ENCODE measurements around the gene C15orf40.
A peak's percentile ranks its signal among the peaks of the same experiment; 100 is the strongest.
"Not testable (repeated sequence)": the region's sequence is repeated elsewhere in the genome, so short reads cannot be mapped to it uniquely, and the experiment has no call there.

The C15orf40 gene
- total RNA-seq: 10.8 to 57.4 (median 23.3) reads per million in 9 experiments

- peak; percentile 84 for ATAC-seq (replicated peaks)
- peak; percentile 74 to 78 (median 76) for DNase-seq
- no peaks in the 10 kb centered on the region for H3K9me3 Mint-ChIP-seq
- H3K27me3 Mint-ChIP-seq: no peaks in the 10 kb centered on the region
- peak within 1 kb of the TSS; percentile 82 to 87 for H3K27ac Mint-ChIP-seq
- H3K4me3 Mint-ChIP-seq: peak within 1 kb of the TSS; percentile 87 to 98
- peaks cover 36 to 47% of the 10 kb centered on the region in 2 donors for H3K4me1 Mint-ChIP-seq (ENCODE audit: low read depth in 2 of 2)
- peaks cover 44% of the 10 kb centered on the region for H3K36me3 Mint-ChIP-seq (ENCODE audit: insufficient read depth)
Measured at GRCh38 chr15:83011271-83012075, at the start of gene C15orf40. Gene C15orf40, minus strand, starts transcription at chr15:83011639. Its CDS starts 32 bp downstream, at chr15:83011607.

GRCh38 chr15:83057696-83058376 lies 46.4 kb upstream of the C15orf40 start:
- Mint-ChIP-seq H3K27ac (peak overlapping the region; percentile 52 to 72), H3K27me3 (no peaks in the 10 kb centered on the region), H3K4me3 (peak overlapping the region in 1 of 2 donors; percentile 54), H3K36me3 (ENCODE audit: insufficient read depth) (peaks cover 46% of the 10 kb centered on the region), H3K9me3 (no peaks in the 10 kb centered on the region), H3K4me1 (ENCODE audit: low read depth in 2 of 2) (peaks cover 14 to 24% of the 10 kb centered on the region in 2 donors)
- ATAC-seq (replicated peaks): no peak
- no peak for DNase-seq

GRCh38 chr15:83057002-83057401 lies 45.6 kb upstream of the C15orf40 start:
- ATAC-seq (replicated peaks): no peak
- Mint-ChIP-seq H3K36me3 (ENCODE audit: insufficient read depth) (peaks cover 55% of the 10 kb centered on the region), H3K27ac (peak overlapping the region; percentile 57 to 59), H3K9me3 (no peaks in the 10 kb centered on the region), H3K4me3 (no peak overlapping the region), H3K27me3 (no peaks in the 10 kb centered on the region), H3K4me1 (ENCODE audit: low read depth in 2 of 2) (peaks cover 14 to 24% of the 10 kb centered on the region in 2 donors)
- no peak for DNase-seq

GRCh38 chr15:83053151-83053550 lies 41.7 kb upstream of the C15orf40 start:
- no peak for DNase-seq
- no peak for ATAC-seq (replicated peaks)
- H3K4me3 Mint-ChIP-seq: no peak overlapping the region
- H3K27me3 Mint-ChIP-seq: no peaks in the 10 kb centered on the region
- no peaks in the 10 kb centered on the region for H3K9me3 Mint-ChIP-seq
- no peak overlapping the region for H3K27ac Mint-ChIP-seq
- H3K4me1 Mint-ChIP-seq (ENCODE audit: low read depth in 2 of 2): peaks cover 18 to 23% of the 10 kb centered on the region in 2 donors
- H3K36me3 Mint-ChIP-seq (ENCODE audit: insufficient read depth): peaks cover 74% of the 10 kb centered on the region

- peaks cover 17 to 36% of the 10 kb centered on the region in 2 donors for H3K4me1 Mint-ChIP-seq (ENCODE audit: low read depth in 2 of 2)
- no peaks in the 10 kb centered on the region for H3K27me3 Mint-ChIP-seq
- H3K9me3 Mint-ChIP-seq: no peaks in the 10 kb centered on the region
- no peak for ATAC-seq (replicated peaks)
- H3K36me3 Mint-ChIP-seq (ENCODE audit: insufficient read depth): peaks cover 46% of the 10 kb centered on the region
- no peak overlapping the region for H3K4me3 Mint-ChIP-seq
- H3K27ac Mint-ChIP-seq: no peak overlapping the region
- DNase-seq: no peak
Measured at GRCh38 chr15:83046558-83047127, 35.2 kb upstream of the C15orf40 start.

GRCh38 chr15:83044156-83044555 lies 32.7 kb upstream of the C15orf40 start:
- Mint-ChIP-seq H3K27ac (no peak overlapping the region), H3K27me3 (no peaks in the 10 kb centered on the region), H3K36me3 (ENCODE audit: insufficient read depth) (peaks cover 59% of the 10 kb centered on the region), H3K4me1 (ENCODE audit: low read depth in 2 of 2) (peaks cover 18 to 43% of the 10 kb centered on the region in 2 donors), H3K9me3 (no peaks in the 10 kb centered on the region), H3K4me3 (no peak overlapping the region)
- ATAC-seq (replicated peaks) (no peak), DNase-seq (no peak)

- peaks cover 27 to 64% of the 10 kb centered on the region in 2 donors for H3K4me1 Mint-ChIP-seq (ENCODE audit: low read depth in 2 of 2)
- no peak for DNase-seq
- H3K27ac Mint-ChIP-seq: peak overlapping the region; percentile 65 to 81
- H3K4me3 Mint-ChIP-seq: peak overlapping the region in 1 of 2 donors; percentile 11
- ATAC-seq (replicated peaks): no peak
- no peaks in the 10 kb centered on the region for H3K27me3 Mint-ChIP-seq
- peaks cover 75% of the 10 kb centered on the region for H3K36me3 Mint-ChIP-seq (ENCODE audit: insufficient read depth)
- H3K9me3 Mint-ChIP-seq: no peaks in the 10 kb centered on the region
Measured at GRCh38 chr15:83039206-83039605, 27.8 kb upstream of the C15orf40 start.

GRCh38 chr15:83036253-83036652 lies 24.8 kb upstream of the C15orf40 start:
- ATAC-seq (replicated peaks): no peak
- H3K4me1 Mint-ChIP-seq (ENCODE audit: low read depth in 2 of 2): peaks cover 22 to 57% of the 10 kb centered on the region in 2 donors
- H3K27ac Mint-ChIP-seq: no peak overlapping the region
- H3K4me3 Mint-ChIP-seq: no peak overlapping the region
- peaks cover 73% of the 10 kb centered on the region for H3K36me3 Mint-ChIP-seq (ENCODE audit: insufficient read depth)
- DNase-seq: no peak
- H3K27me3 Mint-ChIP-seq: no peaks in the 10 kb centered on the region
- H3K9me3 Mint-ChIP-seq: no peaks in the 10 kb centered on the region

- H3K27ac Mint-ChIP-seq; H3K4me3 Mint-ChIP-seq; DNase-seq; H3K27me3 Mint-ChIP-seq; ATAC-seq (replicated peaks); H3K9me3 Mint-ChIP-seq: not testable (repeated sequence)
- H3K36me3 Mint-ChIP-seq (ENCODE audit: insufficient read depth): peaks cover 78% of the 10 kb centered on the region
- H3K4me1 Mint-ChIP-seq (ENCODE audit: low read depth in 2 of 2): peaks cover 5 to 22% of the 10 kb centered on the region in 2 donors
Measured at GRCh38 chr15:83031234-83031633, 19.8 kb upstream of the C15orf40 start.

GRCh38 chr15:83030021-83030420 lies 18.6 kb upstream of the C15orf40 start:
- no peak overlapping the region for H3K4me3 Mint-ChIP-seq

GRCh38 chr15:83018436-83018835 lies 7.0 kb upstream of the C15orf40 start:
- no peaks in the 10 kb centered on the region for H3K27me3 Mint-ChIP-seq
- H3K4me3 Mint-ChIP-seq: no peak overlapping the region
- peak overlapping the region in 1 of 2 donors; percentile 20 for H3K27ac Mint-ChIP-seq
- H3K36me3 Mint-ChIP-seq (ENCODE audit: insufficient read depth): peaks cover 52% of the 10 kb centered on the region
- DNase-seq (no peak), ATAC-seq (replicated peaks) (no peak)
- no peaks in the 10 kb centered on the region for H3K9me3 Mint-ChIP-seq
- peaks cover 10 to 11% of the 10 kb centered on the region in 2 donors for H3K4me1 Mint-ChIP-seq (ENCODE audit: low read depth in 2 of 2)

More at GRCh38 chr15:83030021-83030420, 18.6 kb upstream of the C15orf40 start:
- peaks cover 71% of the 10 kb centered on the region for H3K36me3 Mint-ChIP-seq (ENCODE audit: insufficient read depth)
- H3K9me3 Mint-ChIP-seq: no peaks in the 10 kb centered on the region
- no peak for ATAC-seq (replicated peaks)
- DNase-seq: no peak
- no peak overlapping the region for H3K27ac Mint-ChIP-seq
- H3K4me1 Mint-ChIP-seq (ENCODE audit: low read depth in 2 of 2): peaks cover 3 to 13% of the 10 kb centered on the region in 2 donors
- H3K27me3 Mint-ChIP-seq: no peaks in the 10 kb centered on the region

- H3K27ac Mint-ChIP-seq: peak overlapping the region in 1 of 2 donors; percentile 69
- DNase-seq (no peak), ATAC-seq (replicated peaks) (no peak)
- no peak overlapping the region for H3K4me3 Mint-ChIP-seq
- peaks cover 21 to 22% of the 10 kb centered on the region in 2 donors for H3K4me1 Mint-ChIP-seq (ENCODE audit: low read depth in 2 of 2)
- H3K36me3 Mint-ChIP-seq (ENCODE audit: insufficient read depth): peaks cover 49% of the 10 kb centered on the region
- no peaks in the 10 kb centered on the region for H3K27me3 Mint-ChIP-seq
- H3K9me3 Mint-ChIP-seq: no peaks in the 10 kb centered on the region
Measured at GRCh38 chr15:83016906-83017305, 5.5 kb upstream of the C15orf40 start.

- Mint-ChIP-seq H3K4me3 (no peak overlapping the region), H3K4me1 (ENCODE audit: low read depth in 2 of 2) (peaks cover 32% of the 10 kb centered on the region in 2 donors), H3K27me3 (no peaks in the 10 kb centered on the region), H3K9me3 (no peaks in the 10 kb centered on the region), H3K27ac (peak overlapping the region in 1 of 2 donors; percentile 34), H3K36me3 (ENCODE audit: insufficient read depth) (peaks cover 59% of the 10 kb centered on the region)
- DNase-seq (no peak), ATAC-seq (replicated peaks) (no peak)
Measured at GRCh38 chr15:83015361-83015760, 3.9 kb upstream of the C15orf40 start.

All from effector memory CD8-positive, alpha-beta T cell (primary cell).